Osteoblast (primary cell): ENCODE data around the gene TESK1. TPM values are rescaled to one million over a fixed set of nuclear protein-coding genes. Genes with fewer than 3 reads are reported as not detected.

Experiments used
- DNase-seq: peaks from one replicate; pipeline ENCODE4 v3.0.0; 2011; ENCODE audit warnings: low spot score, mixed read lengths; ENCODE audit not compliant: insufficient read length; ENCODE audit errors: missing footprints
- H2AFZ ChIP-seq: 2 replicates; pipeline ENCODE4 v1.6.0; 2011; ENCODE audit warnings: mild to moderate bottlenecking, low read length
- H3K27ac ChIP-seq: 2 replicates; pipeline ENCODE4 v1.5.1; 2011; ENCODE audit warnings: mild to moderate bottlenecking, low read depth, low read length, moderate library complexity
- H3K27me3 ChIP-seq: 2 replicates; pipeline ENCODE4 v1.6.0; 2012; ENCODE audit warnings: mild to moderate bottlenecking, control low read depth, inconsistent platforms, low read length, moderate library complexity; ENCODE audit not compliant: insufficient read depth
- H3K36me3 ChIP-seq: 2 replicates; pipeline ENCODE4 v1.5.1; 2011; ENCODE audit warnings: mild to moderate bottlenecking, low read length, control low read depth, moderate library complexity; ENCODE audit not compliant: insufficient read depth
- H3K4me1 ChIP-seq: 2 replicates; pipeline ENCODE4 v1.5.1; 2011; ENCODE audit warnings: mild to moderate bottlenecking, low read length, control low read depth, moderate library complexity; ENCODE audit not compliant: insufficient read depth
- H3K4me2 ChIP-seq: 2 replicates; pipeline ENCODE4 v1.6.0; 2011; ENCODE audit warnings: mild to moderate bottlenecking, low read length; ENCODE audit not compliant: insufficient read depth
- H3K4me3 ChIP-seq: fragments of 200-600 bp; sonication (generic); 3 replicates; pipeline ENCODE4 v1.5.1; 2012; ENCODE audit warnings: mild to moderate bottlenecking, low read length, inconsistent platforms; ENCODE audit not compliant: insufficient read depth
- H3K79me2 ChIP-seq: 2 replicates; pipeline ENCODE4 v1.6.0; 2012; ENCODE audit warnings: mild to moderate bottlenecking, low read length, control low read depth, inconsistent platforms; ENCODE audit not compliant: insufficient read depth
- H3K9me3 ChIP-seq: 2 replicates; pipeline ENCODE4 v1.5.1; 2011; ENCODE audit warnings: low read depth, low read length, control low read depth
- H4K20me1 ChIP-seq: 2 replicates; pipeline ENCODE4 v1.6.0; 2012; ENCODE audit warnings: mild to moderate bottlenecking, low read length, control low read depth; ENCODE audit not compliant: insufficient read depth
- total RNA-seq: library from RNA; depleted of rRNA; stranded (reverse); fragments of >200 nt; gene quantifications from 2 replicates; pipeline ENCODE4 v1.2.3, GENCODE V29; 2012
- TF ChIP-seq, protein P1 (sequence below): IDR thresholded peaks from 2 replicates; pipeline ENCODE4 v1.5.1; 2011; ENCODE audit warnings: mild to moderate bottlenecking, low read depth, low read length, moderate library complexity; ENCODE audit errors: extremely low read depth

TESK1 gene
- total RNA-seq, 1 donor = 18.5 TPM

DNA sequence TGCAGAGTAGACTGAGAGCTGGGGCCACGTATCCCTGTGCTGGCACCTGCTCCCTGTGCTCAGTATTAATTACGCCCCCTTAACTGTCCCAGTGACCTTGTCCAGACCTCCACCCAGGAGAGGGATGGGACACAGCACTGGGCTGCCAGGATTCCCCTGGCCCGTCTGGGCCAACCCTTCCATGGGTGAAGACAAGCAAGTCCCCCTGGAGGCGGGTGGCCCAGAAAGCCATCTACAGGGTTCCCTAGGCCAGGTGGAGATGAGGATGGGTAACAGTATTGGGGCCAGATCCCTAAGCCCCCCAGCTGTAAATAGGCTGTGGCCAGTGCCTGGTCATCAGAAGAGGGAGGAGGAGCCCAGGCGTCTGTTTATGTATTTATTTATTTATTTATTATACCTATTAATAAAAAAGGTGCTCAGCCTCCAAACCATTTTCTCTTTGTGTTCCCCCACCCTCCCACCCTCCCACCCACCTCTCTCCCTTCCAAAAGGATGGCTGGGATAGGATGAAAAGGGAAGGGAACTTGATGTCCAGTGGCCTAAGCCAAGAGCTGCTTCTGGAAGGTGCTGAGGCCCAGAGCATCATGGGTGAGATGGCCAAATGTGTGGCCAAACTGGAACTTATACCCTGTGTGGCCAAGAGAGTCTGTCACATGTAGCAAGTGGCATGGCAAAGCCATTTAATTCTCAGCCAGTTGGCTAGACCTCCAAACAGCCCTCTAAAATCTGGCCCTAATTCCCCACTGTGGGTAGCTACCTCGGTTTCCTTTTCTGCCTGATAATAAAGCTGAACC is 43.4 kb upstream of the TESK1 start:
- Histone ChIP-seq H3K27me3 (no peaks in the 10 kb centered on the region), H3K4me1 (peaks cover 27% of the 10 kb centered on the region), H3K27ac (no peak overlapping the region), H2AFZ (no peak overlapping the region), H3K79me2 (peaks cover 12% of the 10 kb centered on the region), H3K36me3 (peaks cover 57% of the 10 kb centered on the region), H3K4me3 (no peak overlapping the region), H3K9me3 (no peaks in the 10 kb centered on the region), H3K4me2 (no peak overlapping the region), H4K20me1 (no peaks in the 10 kb centered on the region)
- TF ChIP-seq, protein P1, sequence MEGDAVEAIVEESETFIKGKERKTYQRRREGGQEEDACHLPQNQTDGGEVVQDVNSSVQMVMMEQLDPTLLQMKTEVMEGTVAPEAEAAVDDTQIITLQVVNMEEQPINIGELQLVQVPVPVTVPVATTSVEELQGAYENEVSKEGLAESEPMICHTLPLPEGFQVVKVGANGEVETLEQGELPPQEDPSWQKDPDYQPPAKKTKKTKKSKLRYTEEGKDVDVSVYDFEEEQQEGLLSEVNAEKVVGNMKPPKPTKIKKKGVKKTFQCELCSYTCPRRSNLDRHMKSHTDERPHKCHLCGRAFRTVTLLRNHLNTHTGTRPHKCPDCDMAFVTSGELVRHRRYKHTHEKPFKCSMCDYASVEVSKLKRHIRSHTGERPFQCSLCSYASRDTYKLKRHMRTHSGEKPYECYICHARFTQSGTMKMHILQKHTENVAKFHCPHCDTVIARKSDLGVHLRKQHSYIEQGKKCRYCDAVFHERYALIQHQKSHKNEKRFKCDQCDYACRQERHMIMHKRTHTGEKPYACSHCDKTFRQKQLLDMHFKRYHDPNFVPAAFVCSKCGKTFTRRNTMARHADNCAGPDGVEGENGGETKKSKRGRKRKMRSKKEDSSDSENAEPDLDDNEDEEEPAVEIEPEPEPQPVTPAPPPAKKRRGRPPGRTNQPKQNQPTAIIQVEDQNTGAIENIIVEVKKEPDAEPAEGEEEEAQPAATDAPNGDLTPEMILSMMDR = no peak
- peak; percentile 34 for DNase-seq

DNA sequence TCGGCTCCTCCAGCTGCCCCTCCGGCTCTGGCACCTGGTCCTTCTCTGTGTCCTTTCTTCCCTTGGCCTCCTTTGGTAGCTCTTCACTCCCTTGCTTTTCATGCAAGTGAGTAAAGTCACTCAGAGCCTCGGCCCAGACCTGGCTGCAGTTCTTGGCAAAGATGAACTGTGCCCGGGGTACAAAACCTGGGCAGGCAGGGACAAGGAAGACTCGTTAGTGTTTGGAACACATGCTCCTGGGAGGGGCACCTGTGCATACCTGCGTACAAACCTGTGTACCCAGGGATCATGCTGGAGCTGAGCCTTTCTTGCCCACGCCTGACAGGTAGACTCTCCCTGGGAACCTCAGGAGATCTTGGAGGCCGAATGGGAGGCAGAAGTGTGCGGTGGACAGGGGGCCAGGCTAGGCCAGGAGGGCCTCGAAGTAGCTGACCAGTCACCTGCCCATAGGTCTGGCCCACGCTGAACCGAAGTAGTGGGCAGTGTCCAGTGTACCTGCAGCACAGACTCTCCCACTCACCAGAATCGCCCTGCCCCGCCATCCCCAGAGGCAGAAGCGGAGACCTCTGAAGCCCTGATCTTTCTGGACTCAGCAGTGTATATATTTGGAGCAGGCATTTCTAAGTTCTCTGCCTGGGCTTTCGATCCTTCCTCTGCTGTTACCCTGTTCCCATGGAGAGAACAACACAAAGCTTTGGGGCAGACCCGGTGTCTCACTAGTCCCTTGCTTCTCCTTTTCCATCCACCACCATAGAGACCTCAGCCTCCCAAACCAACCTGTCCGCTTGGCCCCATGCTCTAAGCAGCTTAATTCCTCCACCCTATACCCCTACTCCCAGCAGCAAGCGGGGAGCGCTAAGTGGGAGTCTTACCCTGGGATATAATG is 41.9 kb upstream of the TESK1 start:
- Histone ChIP-seq H3K9me3 (no peaks in the 10 kb centered on the region), H3K36me3 (peaks cover 42% of the 10 kb centered on the region), H3K27me3 (no peaks in the 10 kb centered on the region), H3K4me2 (peak overlapping the region; percentile 25), H4K20me1 (no peaks in the 10 kb centered on the region), H3K27ac (peak overlapping the region; percentile 64), H3K4me3 (no peak overlapping the region), H2AFZ (no peak overlapping the region), H3K4me1 (peaks cover 27% of the 10 kb centered on the region), H3K79me2 (no peaks in the 10 kb centered on the region)
- TF ChIP-seq, protein P1 = no peak
- peak; percentile 80 for DNase-seq

DNA sequence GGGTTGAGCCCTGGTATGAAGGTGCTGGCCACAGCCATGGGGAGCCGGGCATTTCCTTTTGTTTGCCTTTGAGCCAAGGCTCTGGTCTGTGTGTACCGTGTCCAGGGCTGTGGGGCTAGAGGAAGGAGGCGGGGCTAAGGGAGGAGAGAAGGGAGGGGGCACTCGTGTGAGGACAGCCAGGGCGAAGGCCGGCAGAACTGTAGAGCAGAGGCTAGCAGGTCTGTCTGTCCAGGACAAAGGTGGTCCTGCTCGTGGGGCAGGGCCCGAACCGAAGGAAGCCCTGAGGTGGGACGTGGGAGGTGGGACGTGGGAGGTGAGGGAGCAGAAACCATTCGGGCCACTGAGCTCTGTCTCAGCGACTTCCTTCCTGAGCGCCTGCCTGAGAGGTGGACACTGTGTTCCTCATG is 41.3 kb upstream of the TESK1 start:
- H3K4me3 ChIP-seq = peak overlapping the region; percentile 6
- H3K27me3 ChIP-seq = no peaks in the 10 kb centered on the region
- DNase-seq = peak; percentile 80
- H3K4me1 ChIP-seq = peaks cover 27% of the 10 kb centered on the region
- TF ChIP-seq, protein P1 = no peak
- H3K36me3 ChIP-seq = peaks cover 36% of the 10 kb centered on the region
- no peaks in the 10 kb centered on the region for H3K79me2 ChIP-seq
- no peaks in the 10 kb centered on the region for H3K9me3 ChIP-seq
- no peak overlapping the region for H2AFZ ChIP-seq
- H3K4me2 ChIP-seq = peak overlapping the region; percentile 25
- no peaks in the 10 kb centered on the region for H4K20me1 ChIP-seq
- peak overlapping the region; percentile 64 for H3K27ac ChIP-seq

DNA sequence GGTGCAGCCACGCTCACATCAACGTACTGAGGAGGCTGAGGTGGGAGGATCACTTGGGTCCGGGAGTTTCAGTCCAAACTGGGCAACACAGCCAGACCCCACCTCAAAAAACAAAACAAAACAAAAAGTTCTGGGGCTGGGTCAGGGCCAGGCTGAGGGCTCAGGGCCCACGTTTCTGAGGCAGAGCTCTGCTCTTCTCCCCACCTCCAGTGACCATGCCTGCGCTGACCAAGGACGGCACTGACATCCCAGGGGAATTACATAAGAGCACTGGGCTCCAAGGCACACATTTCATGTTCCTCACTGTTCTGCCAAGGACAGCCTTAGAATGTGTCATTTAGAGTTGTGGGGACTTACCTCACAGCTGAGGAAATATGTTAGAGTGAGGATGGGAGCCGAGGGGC is 40.4 kb upstream of the TESK1 start:
- DNase-seq = no peak
- no peaks in the 10 kb centered on the region for H3K27me3 ChIP-seq
- peaks cover 28% of the 10 kb centered on the region for H3K36me3 ChIP-seq
- H2AFZ ChIP-seq = no peak overlapping the region
- H3K79me2 ChIP-seq = no peaks in the 10 kb centered on the region
- H3K9me3 ChIP-seq = no peaks in the 10 kb centered on the region
- H3K4me2 ChIP-seq = no peak overlapping the region
- TF ChIP-seq, protein P1 = no peak
- no peak overlapping the region for H3K27ac ChIP-seq
- H3K4me1 ChIP-seq = peaks cover 27% of the 10 kb centered on the region
- H4K20me1 ChIP-seq = no peaks in the 10 kb centered on the region
- no peak overlapping the region for H3K4me3 ChIP-seq
